SW480 (cell line): ENCODE results near the gene IKZF3.
"Not testable (repeated sequence)": the region's sequence is repeated elsewhere in the genome, so short reads cannot be mapped to it uniquely, and the experiment has no call there.

Experiments
- DNase-seq: peaks from one replicate; pipeline ENCODE4 v3.0.0-alpha.2; 2016; ENCODE audit warnings: low spot score

IKZF3 gene

GRCh38 chr17:39855911-39856649 is 8.0 kb downstream of the IKZF3 start:
- not testable (repeated sequence) for DNase-seq

DNA sequence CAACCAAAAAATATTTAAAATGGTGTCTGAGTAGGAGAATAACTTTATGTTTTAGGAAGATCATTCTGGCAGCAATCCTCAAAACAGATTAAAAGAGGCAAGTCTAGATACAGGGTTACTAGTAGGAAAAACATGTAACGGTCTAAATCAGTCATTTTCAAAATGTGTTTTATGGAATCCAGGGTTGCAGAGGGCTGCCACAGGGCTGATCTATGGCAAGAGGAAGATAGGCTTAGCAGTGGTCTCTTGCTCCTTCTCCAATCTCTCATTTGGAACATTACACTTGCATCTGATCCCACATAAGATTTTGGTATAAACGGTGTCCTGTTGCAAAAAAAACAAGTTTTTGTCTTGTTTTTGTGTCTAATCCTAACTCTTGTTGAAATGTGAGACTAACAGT is 9.2 kb downstream of the IKZF3 start:
- DNase-seq = no peak

- DNase-seq = no peak
Observed at GRCh38 chr17:39852239-39852638, 11.9 kb downstream of the IKZF3 start.

DNA sequence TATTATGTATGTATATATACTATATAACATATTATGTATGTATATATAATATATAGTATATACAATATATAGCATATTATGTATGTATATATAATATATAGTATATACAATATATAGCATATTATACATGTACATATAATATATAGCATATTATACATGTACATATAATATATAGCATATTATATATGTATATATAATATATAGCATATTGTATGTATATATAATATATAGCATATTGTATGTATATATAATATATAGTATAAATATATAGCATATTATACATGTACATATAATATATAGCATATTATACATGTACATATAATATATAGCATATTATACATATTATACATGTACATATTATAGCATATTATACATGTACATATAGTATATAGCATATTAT is 13.9 kb downstream of the IKZF3 start:
- DNase-seq = not testable (repeated sequence)

DNA sequence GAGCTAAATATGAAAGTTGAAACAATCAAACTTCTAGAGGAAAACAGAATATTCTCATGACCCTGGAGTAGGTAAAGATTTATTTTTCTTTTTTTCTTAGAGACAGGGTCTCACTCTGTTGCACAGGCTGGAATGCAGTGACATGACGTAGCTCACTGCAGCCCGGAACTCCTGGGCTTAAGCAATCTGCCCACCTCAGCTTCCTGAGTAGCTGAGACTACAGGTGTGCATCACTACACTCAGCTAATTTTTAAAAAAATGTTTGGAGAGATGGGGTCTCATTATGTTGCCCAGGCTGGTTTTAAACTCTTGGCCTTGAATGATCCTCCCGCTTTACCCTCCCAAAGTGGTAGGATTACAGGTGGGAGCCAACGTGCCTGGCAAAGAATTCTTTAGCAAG is 15.5 kb downstream of the IKZF3 start:
- no peak for DNase-seq

DNA sequence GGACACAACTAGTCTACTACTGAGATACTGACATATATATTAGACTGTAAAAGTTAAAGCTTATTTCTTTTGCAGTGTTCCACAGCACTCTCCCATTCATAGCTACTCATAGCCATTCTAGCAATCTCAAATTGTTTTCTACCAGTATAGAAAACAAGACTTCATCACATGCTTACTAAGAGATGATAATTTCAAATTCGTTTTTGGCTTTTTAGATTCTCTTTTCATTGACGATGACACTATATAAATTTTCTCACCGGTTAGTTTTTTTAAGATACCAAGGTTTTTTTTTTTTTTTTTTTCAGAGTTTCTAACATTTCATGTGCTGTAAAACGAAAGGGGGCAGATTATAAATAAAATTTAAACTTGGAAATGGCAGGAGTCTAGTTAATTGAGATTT is 17.9 kb downstream of the IKZF3 start:
- no peak for DNase-seq

DNA sequence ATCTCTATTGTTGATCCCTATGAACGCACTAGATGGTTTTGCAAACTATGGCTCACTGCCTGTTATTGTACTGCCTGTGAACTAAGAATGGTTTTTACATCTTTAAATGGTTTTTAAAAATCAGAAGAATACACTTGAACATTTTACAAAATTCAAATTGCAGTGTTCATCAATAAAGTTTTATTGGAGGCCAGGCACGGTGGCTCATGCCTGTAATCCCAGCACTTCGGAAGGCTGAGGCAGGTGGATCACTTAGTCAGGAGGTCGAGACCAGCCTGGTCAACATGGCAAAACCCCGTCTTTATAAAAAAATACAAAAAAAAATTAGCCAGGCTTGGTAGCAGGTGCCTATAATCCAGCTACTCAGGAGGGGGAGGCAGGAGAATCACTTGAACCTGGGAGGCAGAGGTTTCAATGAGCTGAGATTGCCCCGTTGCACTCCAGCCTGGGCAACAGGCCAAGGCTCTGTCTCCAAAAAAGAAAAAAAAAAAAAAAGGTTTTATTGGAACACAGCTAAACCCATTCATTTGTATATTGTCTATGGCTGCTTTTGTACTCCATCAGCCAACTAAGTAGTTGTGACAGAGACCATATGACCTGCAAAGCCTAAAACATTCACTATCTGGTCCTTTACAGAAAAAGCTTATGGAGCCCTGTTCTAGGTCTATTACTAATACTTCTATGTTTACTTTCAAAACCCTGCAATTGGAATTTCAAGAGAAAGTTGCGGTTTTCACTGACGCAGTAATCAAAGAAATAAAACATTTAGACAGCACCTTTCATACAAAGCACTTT is 18.9 kb downstream of the IKZF3 start:
- no peak for DNase-seq

GRCh38 chr17:39841134-39841683 is 22.9 kb downstream of the IKZF3 start:
- no peak for DNase-seq

- DNase-seq = no peak
Observed at GRCh38 chr17:39838784-39839183, 25.3 kb downstream of the IKZF3 start.

GRCh38 chr17:39838057-39838456 is 26.1 kb downstream of the IKZF3 start:
- no peak for DNase-seq

- no peak for DNase-seq
Observed at GRCh38 chr17:39836117-39836516, 28.0 kb downstream of the IKZF3 start.

- DNase-seq = no peak
Observed at GRCh38 chr17:39835038-39835786, 28.9 kb downstream of the IKZF3 start.

GRCh38 chr17:39834017-39834416 is 30.1 kb downstream of the IKZF3 start:
- no peak for DNase-seq

DNA sequence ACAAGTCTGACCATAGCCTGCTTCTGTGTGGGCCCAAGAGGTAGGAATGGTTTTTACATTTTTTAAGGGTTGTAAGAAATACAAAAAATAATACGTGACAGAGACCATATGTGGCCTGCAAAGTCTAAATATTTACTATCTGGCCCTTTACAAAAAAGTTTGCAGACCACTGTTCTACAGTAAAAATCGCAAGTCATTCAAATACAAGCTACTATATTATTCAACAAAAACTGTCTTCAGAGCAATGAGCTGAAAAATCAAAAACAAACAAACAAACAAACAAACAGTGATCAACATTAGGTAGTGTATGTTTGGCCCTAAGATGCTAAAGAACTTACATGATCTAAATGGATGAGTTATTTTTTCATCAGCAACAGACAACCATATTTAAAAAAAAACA is 32.5 kb downstream of the IKZF3 start:
- no peak for DNase-seq

DNA sequence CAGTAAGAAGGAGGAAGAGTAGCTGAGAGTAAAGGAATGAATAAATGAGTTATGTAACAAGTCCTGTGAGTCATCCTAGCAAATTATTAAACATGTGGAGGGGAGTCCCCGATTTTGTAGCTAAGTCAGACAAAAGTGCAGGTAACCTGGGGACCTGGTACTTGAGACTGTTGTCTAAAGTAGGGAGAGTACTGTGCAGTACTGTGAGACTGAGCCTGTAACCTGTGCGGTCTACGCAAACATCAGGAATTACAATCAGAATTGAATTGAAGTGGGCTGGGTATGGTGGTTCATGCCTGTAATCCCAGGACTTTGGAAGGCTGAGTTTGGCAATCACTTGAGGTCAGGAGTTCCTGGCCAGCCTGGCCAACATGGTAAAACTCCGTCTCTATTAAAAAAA is 35.7 kb downstream of the IKZF3 start:
- no peak for DNase-seq

DNA sequence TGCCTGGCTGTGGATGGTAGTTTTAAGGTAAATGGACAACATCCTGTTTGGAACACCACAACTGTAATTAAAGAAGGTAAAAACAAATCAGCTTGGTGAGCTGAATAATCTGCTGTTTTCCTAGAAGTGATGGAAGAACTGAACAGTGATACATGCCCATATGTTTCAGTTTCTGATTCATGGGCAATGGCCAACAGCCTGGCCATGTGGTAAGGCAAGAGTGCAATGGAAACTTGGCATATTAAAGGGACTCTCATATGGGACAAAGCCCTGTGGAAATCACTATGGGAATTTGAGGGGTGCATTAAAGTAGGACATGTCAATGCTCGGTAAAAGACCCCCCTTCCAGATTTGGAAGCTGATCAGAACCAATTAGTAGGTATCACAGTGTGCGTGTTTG is 37.8 kb downstream of the IKZF3 start:
- no peak for DNase-seq

- no peak for DNase-seq
Observed at GRCh38 chr17:39823407-39824054, 40.6 kb downstream of the IKZF3 start.

DNA sequence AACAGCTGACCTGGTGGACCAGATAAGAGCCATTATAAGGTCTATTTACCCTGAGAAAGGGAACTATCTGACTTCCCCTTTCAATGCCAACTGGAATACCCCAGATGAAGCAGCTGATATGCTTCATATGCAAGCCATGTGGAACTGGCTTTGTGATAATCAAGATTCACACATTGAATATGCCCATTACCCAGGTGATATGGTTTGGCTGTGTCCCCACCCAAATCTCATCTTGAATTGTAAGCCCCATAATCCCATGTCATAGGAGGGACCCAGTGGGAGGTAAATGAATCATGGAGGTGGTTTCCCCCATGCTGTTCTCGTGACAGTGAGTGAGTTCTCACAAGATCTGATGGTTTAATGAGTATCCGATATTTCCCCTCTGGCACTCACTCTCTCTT is 42.1 kb downstream of the IKZF3 start:
- no peak for DNase-seq

- no peak for DNase-seq
Observed at GRCh38 chr17:39820987-39821386, 43.1 kb downstream of the IKZF3 start.

- no peak for DNase-seq
Observed at GRCh38 chr17:39820541-39820940, 43.6 kb downstream of the IKZF3 start.

GRCh38 chr17:39818358-39819000 is 45.6 kb downstream of the IKZF3 start:
- no peak for DNase-seq

DNA sequence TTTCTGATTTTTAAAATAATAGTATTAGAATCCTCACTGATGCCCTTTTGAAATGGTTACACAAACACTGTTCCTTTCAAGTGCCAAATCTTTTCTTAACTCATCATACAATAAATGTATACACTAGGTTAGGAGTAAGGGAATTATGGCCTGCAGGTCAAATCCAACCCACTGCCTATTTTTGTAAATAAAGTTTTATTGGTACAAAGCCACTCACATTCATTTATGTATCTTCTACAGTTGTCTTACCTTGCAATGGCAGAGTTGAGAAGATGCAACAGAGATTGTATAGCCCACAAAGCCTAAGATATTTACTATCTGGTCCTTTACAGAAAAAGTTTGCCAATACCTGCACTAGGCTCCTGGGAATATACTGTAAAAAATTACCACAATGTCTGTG is 47.8 kb downstream of the IKZF3 start:
- DNase-seq = no peak
